ENCODE data around the gene DTX3. TPM values are rescaled to one million over a fixed set of nuclear protein-coding genes. Genes with fewer than 3 reads are reported as not detected.
A peak's percentile ranks its signal among the peaks of the same experiment; 100 is the strongest.

The DTX3 gene
- total RNA-seq, 1 donor from 2014 or later = 43.7 TPM

DNA sequence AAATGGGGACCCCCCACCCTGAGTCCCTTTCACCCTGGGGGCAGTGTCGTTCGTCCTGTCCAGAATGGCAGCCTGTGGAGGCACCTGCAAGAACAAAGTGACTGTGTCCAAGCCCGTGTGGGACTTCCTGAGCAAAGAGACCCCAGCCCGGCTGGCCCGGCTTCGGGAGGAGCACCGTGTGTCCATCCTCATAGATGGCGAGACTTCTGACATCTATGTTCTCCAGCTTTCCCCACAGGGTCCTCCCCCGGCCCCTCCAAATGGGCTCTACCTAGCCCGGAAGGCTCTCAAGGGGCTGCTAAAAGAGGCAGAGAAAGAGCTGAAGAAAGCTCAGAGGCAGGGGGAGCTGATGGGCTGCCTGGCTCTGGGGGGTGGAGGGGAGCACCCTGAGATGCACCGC is 2.2 kb downstream of the DTX3 start:
- peaks cover 16% of the 10 kb centered on the region for H3K27me3 Mint-ChIP-seq (ENCODE audit: unreplicated experiment)
- peak overlapping the region; percentile 93 for H3K4me3 Mint-ChIP-seq (ENCODE audit: unreplicated experiment)
- H3K9me3 Mint-ChIP-seq (ENCODE audit: unreplicated experiment) = no peaks in the 10 kb centered on the region
- TF ChIP-seq, protein P1, sequence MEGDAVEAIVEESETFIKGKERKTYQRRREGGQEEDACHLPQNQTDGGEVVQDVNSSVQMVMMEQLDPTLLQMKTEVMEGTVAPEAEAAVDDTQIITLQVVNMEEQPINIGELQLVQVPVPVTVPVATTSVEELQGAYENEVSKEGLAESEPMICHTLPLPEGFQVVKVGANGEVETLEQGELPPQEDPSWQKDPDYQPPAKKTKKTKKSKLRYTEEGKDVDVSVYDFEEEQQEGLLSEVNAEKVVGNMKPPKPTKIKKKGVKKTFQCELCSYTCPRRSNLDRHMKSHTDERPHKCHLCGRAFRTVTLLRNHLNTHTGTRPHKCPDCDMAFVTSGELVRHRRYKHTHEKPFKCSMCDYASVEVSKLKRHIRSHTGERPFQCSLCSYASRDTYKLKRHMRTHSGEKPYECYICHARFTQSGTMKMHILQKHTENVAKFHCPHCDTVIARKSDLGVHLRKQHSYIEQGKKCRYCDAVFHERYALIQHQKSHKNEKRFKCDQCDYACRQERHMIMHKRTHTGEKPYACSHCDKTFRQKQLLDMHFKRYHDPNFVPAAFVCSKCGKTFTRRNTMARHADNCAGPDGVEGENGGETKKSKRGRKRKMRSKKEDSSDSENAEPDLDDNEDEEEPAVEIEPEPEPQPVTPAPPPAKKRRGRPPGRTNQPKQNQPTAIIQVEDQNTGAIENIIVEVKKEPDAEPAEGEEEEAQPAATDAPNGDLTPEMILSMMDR (IDR thresholded peaks at IDR 0.05; ENCODE audit: unreplicated experiment) = no peak
- H3K4me1 Mint-ChIP-seq (ENCODE audit: unreplicated experiment) = peaks cover 20% of the 10 kb centered on the region
- no peak for DNase-seq (ENCODE audit: low spot score)
- H3K27ac Mint-ChIP-seq (ENCODE audit: unreplicated experiment) = no peak overlapping the region
- H3K36me3 Mint-ChIP-seq (ENCODE audit: low read depth, unreplicated experiment) = peaks cover 19% of the 10 kb centered on the region

DNA sequence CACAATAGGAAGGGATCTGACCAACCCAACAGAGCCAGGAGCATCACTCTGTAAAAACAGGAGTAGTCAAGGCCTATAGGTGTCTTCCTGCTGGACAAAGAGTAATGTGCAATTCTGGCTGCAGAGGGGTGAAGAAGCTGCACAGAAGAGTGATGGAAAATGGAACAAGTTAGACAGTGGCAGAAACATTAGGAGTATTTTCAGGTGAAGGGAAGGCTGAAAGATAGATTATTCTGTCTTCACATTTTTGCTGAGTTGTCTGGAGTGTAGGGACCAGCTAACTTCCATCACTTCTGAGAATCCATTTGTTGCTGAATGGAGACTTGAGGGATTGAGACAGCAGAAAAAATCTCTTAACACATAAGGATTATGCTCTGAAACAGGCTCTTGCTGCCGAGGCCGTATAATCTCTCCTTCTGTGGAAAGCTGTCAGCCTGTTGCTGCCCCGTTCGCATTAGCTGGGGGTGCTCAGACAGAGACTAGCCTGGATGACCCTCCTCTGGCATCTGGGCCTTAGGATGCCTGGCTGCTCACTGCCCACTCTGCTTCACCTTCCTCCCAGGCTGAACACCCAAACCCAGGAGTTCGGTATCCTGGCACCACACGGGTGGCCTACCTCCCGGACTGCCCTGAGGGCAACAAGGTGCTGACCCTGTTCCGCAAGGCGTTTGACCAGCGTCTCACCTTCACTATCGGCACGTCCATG is 3.5 kb downstream of the DTX3 start:
- TF ChIP-seq, protein P1 (IDR thresholded peaks at IDR 0.05; ENCODE audit: unreplicated experiment) = no peak
- Mint-ChIP-seq H3K27me3 (ENCODE audit: unreplicated experiment) (peaks cover 12% of the 10 kb centered on the region), H3K4me3 (ENCODE audit: unreplicated experiment) (peak overlapping the region; percentile 58), H3K27ac (ENCODE audit: unreplicated experiment) (peak overlapping the region; percentile 45), H3K9me3 (ENCODE audit: unreplicated experiment) (no peaks in the 10 kb centered on the region), H3K4me1 (ENCODE audit: unreplicated experiment) (peaks cover 18% of the 10 kb centered on the region), H3K36me3 (ENCODE audit: low read depth, unreplicated experiment) (peaks cover 12% of the 10 kb centered on the region)
- DNase-seq (ENCODE audit: low spot score) = no peak

DNA sequence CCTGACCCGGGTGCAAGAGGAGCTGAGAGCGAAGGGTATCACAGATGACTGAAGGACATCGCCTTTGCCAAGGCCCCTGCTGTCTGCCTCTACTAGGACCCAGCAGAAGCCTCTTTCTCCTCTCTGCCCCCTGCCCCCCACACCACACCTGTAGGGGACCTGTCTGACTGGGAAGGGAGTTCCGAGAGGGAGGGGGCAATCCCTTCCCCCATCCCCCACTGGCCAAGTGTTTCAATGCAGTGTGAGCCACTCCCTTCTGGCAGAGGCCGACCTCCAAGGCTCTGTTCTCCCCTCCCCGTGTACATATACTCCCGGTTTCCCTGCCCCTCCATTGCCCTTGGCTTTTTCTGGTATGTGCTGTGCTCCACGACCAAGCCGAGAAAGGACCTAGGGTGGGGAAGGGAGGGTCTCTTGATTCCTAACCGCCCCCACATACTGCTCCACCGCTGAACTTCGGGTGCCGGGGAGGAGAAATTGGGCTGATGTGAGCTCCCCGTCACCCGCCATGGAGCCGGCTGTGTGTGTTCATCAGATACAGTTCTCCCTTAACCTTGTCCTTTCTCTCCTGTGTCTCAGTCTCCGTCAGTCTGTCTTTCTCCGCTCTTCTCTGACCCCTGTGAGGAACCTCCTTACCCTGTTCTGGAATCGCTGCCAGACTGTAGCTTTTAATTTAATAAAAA is 4.6 kb downstream of the DTX3 start:
- H3K36me3 Mint-ChIP-seq (ENCODE audit: low read depth, unreplicated experiment) = peaks cover 15% of the 10 kb centered on the region
- no peak for DNase-seq (ENCODE audit: low spot score)
- TF ChIP-seq, protein P1 (IDR thresholded peaks at IDR 0.05; ENCODE audit: unreplicated experiment) = no peak
- no peaks in the 10 kb centered on the region for H3K9me3 Mint-ChIP-seq (ENCODE audit: unreplicated experiment)
- H3K27me3 Mint-ChIP-seq (ENCODE audit: unreplicated experiment) = peaks cover 9% of the 10 kb centered on the region
- peaks cover 9% of the 10 kb centered on the region for H3K4me1 Mint-ChIP-seq (ENCODE audit: unreplicated experiment)
- H3K27ac Mint-ChIP-seq (ENCODE audit: unreplicated experiment) = peak overlapping the region; percentile 9
- peak overlapping the region; percentile 42 for H3K4me3 Mint-ChIP-seq (ENCODE audit: unreplicated experiment)

DNA sequence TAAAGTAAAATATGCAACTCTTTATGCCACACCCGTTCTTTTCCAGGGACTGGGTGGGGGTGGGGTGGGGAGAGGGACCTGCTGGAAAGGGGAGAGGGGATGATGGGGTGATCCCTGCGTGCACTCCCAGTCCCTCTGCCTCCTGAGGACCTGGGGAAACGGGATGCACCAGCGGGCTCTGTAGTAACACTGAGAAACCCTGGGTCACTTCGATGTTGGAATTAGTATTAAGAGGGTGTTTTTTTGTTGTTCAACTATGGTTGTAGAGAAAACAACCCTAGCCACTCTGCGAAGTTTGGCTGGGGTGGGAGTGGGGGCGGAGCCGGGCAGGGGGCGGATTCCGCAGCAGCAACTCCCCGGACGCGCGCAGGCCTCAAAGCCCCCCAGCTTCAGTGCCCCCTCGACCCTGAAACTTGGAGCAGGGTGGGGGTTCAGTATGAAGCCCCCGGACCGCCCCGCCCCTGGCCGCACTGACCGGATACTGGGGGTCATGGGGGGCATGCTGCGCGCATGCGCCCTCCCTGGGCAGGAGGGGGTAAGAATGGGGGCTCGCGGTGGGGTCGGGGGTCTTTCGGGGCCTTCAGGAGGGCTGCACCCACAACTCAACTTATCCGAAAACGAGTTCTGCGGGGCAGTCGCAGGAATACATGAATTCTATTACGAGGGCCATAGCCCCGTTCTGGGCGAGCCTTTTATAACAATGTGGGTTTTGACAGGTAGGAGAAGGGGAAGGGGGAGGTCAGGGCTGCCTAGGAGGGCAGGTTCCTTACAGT is 5.3 kb downstream of the DTX3 start:
- Mint-ChIP-seq H3K27ac (ENCODE audit: unreplicated experiment) (no peak overlapping the region), H3K27me3 (ENCODE audit: unreplicated experiment) (peaks cover 9% of the 10 kb centered on the region), H3K4me1 (ENCODE audit: unreplicated experiment) (peaks cover 7% of the 10 kb centered on the region)

More for the DNA sequence above, 5.3 kb downstream of the DTX3 start:
- peaks cover 20% of the 10 kb centered on the region for H3K36me3 Mint-ChIP-seq (ENCODE audit: low read depth, unreplicated experiment)
- no peaks in the 10 kb centered on the region for H3K9me3 Mint-ChIP-seq (ENCODE audit: unreplicated experiment)
- no peak for DNase-seq (ENCODE audit: low spot score)
- H3K4me3 Mint-ChIP-seq (ENCODE audit: unreplicated experiment) = peak overlapping the region; percentile 87
- TF ChIP-seq, protein P1 (IDR thresholded peaks at IDR 0.05; ENCODE audit: unreplicated experiment) = no peak
